Muscle layer of colon (tissue), 2 donors: ENCODE results near the gene SCLT1.

Source experiments
- H3K27ac ChIP-seq: one replicate; pipeline ENCODE4 v1.7.0; 2013; ENCODE audit warnings: low read depth, mild to moderate bottlenecking, low read length, moderate library complexity
- H3K27me3 ChIP-seq, 2 donors: one replicate each; pipeline ENCODE4 v1.7.0; 2013; ENCODE audit warnings: low read length in 2 of 2, mild to moderate bottlenecking in 2 of 2; ENCODE audit not compliant: insufficient read depth in 2 of 2, control insufficient read depth in 1 of 2
- H3K36me3 ChIP-seq: one replicate; pipeline ENCODE4 v1.7.0; 2013; ENCODE audit warnings: mild to moderate bottlenecking, low read length; ENCODE audit not compliant: insufficient read depth
- H3K4me1 ChIP-seq: one replicate; pipeline ENCODE4 v1.7.0; 2013; ENCODE audit warnings: mild to moderate bottlenecking, low read length; ENCODE audit not compliant: insufficient read depth
- H3K4me3 ChIP-seq, 2 donors: one replicate each; pipeline ENCODE4 v1.7.0; 2013; ENCODE audit warnings: low read length in 2 of 2, low read depth in 1 of 2, mild to moderate bottlenecking in 1 of 2, moderate library complexity in 1 of 2
- H3K9ac ChIP-seq: one replicate; pipeline ENCODE4 v1.7.0; 2013; ENCODE audit warnings: low read length
- H3K9me3 ChIP-seq: one replicate; pipeline ENCODE4 v1.7.0; 2013; ENCODE audit warnings: mild to moderate bottlenecking, low read length
- donor health status: abdominal sarcoma.
- donor health status: Adenocarcinoma of cecum.

Gene SCLT1

GRCh38 chr4:129064717-129065116, 28.6 kb downstream of the SCLT1 start:
- Histone ChIP-seq H3K4me3 (no peak overlapping the region), H3K9me3 (peaks cover 11% of the 10 kb centered on the region), H3K9ac (no peak overlapping the region), H3K36me3 (no peaks in the 10 kb centered on the region), H3K4me1 (no peaks in the 10 kb centered on the region), H3K27ac (no peak overlapping the region), H3K27me3 (no peaks in the 10 kb centered on the region)

GRCh38 chr4:129063640-129064039, 29.7 kb downstream of the SCLT1 start:
- Histone ChIP-seq H3K4me1 (no peaks in the 10 kb centered on the region), H3K4me3 (no peak overlapping the region), H3K36me3 (no peaks in the 10 kb centered on the region), H3K27me3 (no peaks in the 10 kb centered on the region), H3K27ac (no peak overlapping the region), H3K9me3 (peaks cover 18% of the 10 kb centered on the region), H3K9ac (no peak overlapping the region)

- H3K36me3 ChIP-seq: no peaks in the 10 kb centered on the region
- no peak overlapping the region for H3K27ac ChIP-seq
- H3K9me3 ChIP-seq: peaks cover 18% of the 10 kb centered on the region
- no peaks in the 10 kb centered on the region for H3K27me3 ChIP-seq
- H3K4me3 ChIP-seq: no peak overlapping the region
- H3K9ac ChIP-seq: no peak overlapping the region
- no peaks in the 10 kb centered on the region for H3K4me1 ChIP-seq
Measured at GRCh38 chr4:129062580-129062979, 30.8 kb downstream of the SCLT1 start.

- H3K4me1 ChIP-seq: no peaks in the 10 kb centered on the region
- no peak overlapping the region for H3K9ac ChIP-seq
- no peaks in the 10 kb centered on the region for H3K36me3 ChIP-seq
- H3K27ac ChIP-seq: no peak overlapping the region
- H3K4me3 ChIP-seq: no peak overlapping the region
- H3K9me3 ChIP-seq: peaks cover 20% of the 10 kb centered on the region
- no peaks in the 10 kb centered on the region for H3K27me3 ChIP-seq
Measured at GRCh38 chr4:129059028-129059427, 34.3 kb downstream of the SCLT1 start.

GRCh38 chr4:129046055-129046959, 47.0 kb downstream of the SCLT1 start:
- Histone ChIP-seq H3K27ac (no peak overlapping the region), H3K4me1 (no peaks in the 10 kb centered on the region), H3K9ac (no peak overlapping the region), H3K36me3 (no peaks in the 10 kb centered on the region), H3K9me3 (no peaks in the 10 kb centered on the region), H3K27me3 (no peaks in the 10 kb centered on the region), H3K4me3 (no peak overlapping the region)

- Histone ChIP-seq H3K36me3 (no peaks in the 10 kb centered on the region), H3K9me3 (no peaks in the 10 kb centered on the region), H3K27me3 (no peaks in the 10 kb centered on the region), H3K9ac (no peak overlapping the region), H3K4me1 (no peaks in the 10 kb centered on the region), H3K4me3 (no peak overlapping the region), H3K27ac (no peak overlapping the region)
Measured at GRCh38 chr4:129043523-129043922, 49.8 kb downstream of the SCLT1 start.

GRCh38 chr4:129040471-129040870, 52.9 kb downstream of the SCLT1 start:
- Histone ChIP-seq H3K4me1 (no peaks in the 10 kb centered on the region), H3K36me3 (no peaks in the 10 kb centered on the region), H3K4me3 (no peak overlapping the region), H3K9me3 (no peaks in the 10 kb centered on the region), H3K27me3 (no peaks in the 10 kb centered on the region), H3K9ac (no peak overlapping the region), H3K27ac (no peak overlapping the region)

GRCh38 chr4:129037093-129037492, 56.2 kb downstream of the SCLT1 start:
- Histone ChIP-seq H3K27me3 (no peaks in the 10 kb centered on the region), H3K4me1 (no peaks in the 10 kb centered on the region), H3K4me3 (no peak overlapping the region), H3K36me3 (no peaks in the 10 kb centered on the region), H3K27ac (no peak overlapping the region), H3K9me3 (no peaks in the 10 kb centered on the region), H3K9ac (no peak overlapping the region)

GRCh38 chr4:129014566-129015509, 78.5 kb downstream of the SCLT1 start:
- H3K27me3 ChIP-seq: no peaks in the 10 kb centered on the region
- peaks cover 6% of the 10 kb centered on the region for H3K9me3 ChIP-seq
- no peak overlapping the region for H3K27ac ChIP-seq
- no peak overlapping the region for H3K4me3 ChIP-seq
- H3K9ac ChIP-seq: no peak overlapping the region
- no peaks in the 10 kb centered on the region for H3K36me3 ChIP-seq
- H3K4me1 ChIP-seq: no peaks in the 10 kb centered on the region

GRCh38 chr4:129008096-129008495, 85.2 kb downstream of the SCLT1 start:
- no peak overlapping the region for H3K4me3 ChIP-seq

GRCh38 chr4:128986908-128987307, 106.4 kb downstream of the SCLT1 start:
- Histone ChIP-seq H3K9me3 (no peaks in the 10 kb centered on the region), H3K36me3 (peaks cover 4% of the 10 kb centered on the region), H3K4me3 (no peak overlapping the region), H3K27me3 (no peaks in the 10 kb centered on the region), H3K9ac (no peak overlapping the region), H3K27ac (no peak overlapping the region), H3K4me1 (no peaks in the 10 kb centered on the region)

More at GRCh38 chr4:129008096-129008495, 85.2 kb downstream of the SCLT1 start:
- no peaks in the 10 kb centered on the region for H3K4me1 ChIP-seq
- H3K9ac ChIP-seq: no peak overlapping the region
- H3K36me3 ChIP-seq: no peaks in the 10 kb centered on the region
- no peaks in the 10 kb centered on the region for H3K27me3 ChIP-seq
- H3K9me3 ChIP-seq: no peaks in the 10 kb centered on the region
- H3K27ac ChIP-seq: no peak overlapping the region
